Panc1 (cell line): ENCODE results near the gene NEU1. TPM values are rescaled to one million over a fixed set of nuclear protein-coding genes. Genes with fewer than 3 reads are reported as not detected.
"Not testable (repeated sequence)": the region's sequence is repeated elsewhere in the genome, so short reads cannot be mapped to it uniquely, and the experiment has no call there.

ENCODE experiments used
- ATAC-seq: fragments of 200-7000 bp; cut with Tn5 transposase; 2 replicates; pipeline ENCODE4 v1.9.1; 2020; ENCODE audit warnings: mild to moderate bottlenecking, moderate library complexity
- BruUV-seq: library from RNA; stranded (reverse); fragments of 400-500 nt; replicated peaks from 2 replicates; lab custom pipeline; 2021; lab: Mats Ljungman, UMichigan
- CTCF ChIA-PET: fragments of 300-600 bp; sonication (Branson Sonifier 250); formaldehyde crosslinking; loops from one replicate; lab custom pipeline; 2022; ENCODE audit warnings: antibody characterized with exemption; lab: Charles Lee
- POLR2A ChIA-PET: fragments of 300-600 bp; sonication (Branson Sonifier 250); formaldehyde crosslinking; loops from one replicate; lab custom pipeline; 2022; ENCODE audit warnings: antibody characterized with exemption; lab: Charles Lee
- DNase-seq: peaks from one replicate; pipeline ENCODE4 v3.0.0-alpha.2; 2010; ENCODE audit warnings: low read depth, low spot score
- H3K27ac ChIP-seq: 2 replicates; pipeline ENCODE4 v1.5.1; 2011; ENCODE audit warnings: mild to moderate bottlenecking, low read length, inconsistent platforms
- H3K27me3 ChIP-seq: fragments of 200-500 bp; sonication (Bioruptor generic); 2 replicates; pipeline ENCODE4 v1.6.0; 2014; ENCODE audit warnings: low read length, inconsistent platforms; ENCODE audit not compliant: control insufficient read depth, insufficient read depth
- H3K36me3 ChIP-seq: fragments of 200-500 bp; sonication (Bioruptor generic); 2 replicates; pipeline ENCODE4 v1.5.1; 2014; ENCODE audit warnings: inconsistent platforms, mild to moderate bottlenecking, low read length, moderate library complexity; ENCODE audit not compliant: control insufficient read depth, insufficient read depth
- H3K4me1 ChIP-seq: 2 replicates; pipeline ENCODE4 v1.5.1; 2011; ENCODE audit warnings: inconsistent platforms, mild to moderate bottlenecking, low read length, moderate library complexity; ENCODE audit not compliant: control insufficient read depth, insufficient read depth
- H3K4me3 ChIP-seq, 2 experiments: 2 replicates each; pipeline ENCODE4 v1.5.1; 2011 to 2012; ENCODE audit warnings: low read depth in 2 of 2, low read length in 2 of 2, mild to moderate bottlenecking in 2 of 2, inconsistent platforms in 1 of 2, moderate library complexity in 1 of 2
- H3K9me3 ChIP-seq: fragments of 200-500 bp; sonication (Bioruptor generic); 2 replicates; pipeline ENCODE4 v1.5.1; 2014; ENCODE audit warnings: low read depth, mild to moderate bottlenecking, inconsistent platforms, low read length, moderate library complexity; ENCODE audit not compliant: control insufficient read depth, insufficient read depth
- CTCF ChIP-seq: fragments of 450-650 bp; IDR thresholded peaks from 2 replicates; pipeline ENCODE4 v1.5.1; 2017; ENCODE audit warnings: mild to moderate bottlenecking
- REST ChIP-seq, 2 experiments: IDR thresholded peaks; 2 replicates each; pipeline ENCODE4 v1.6.1; 2011 to 2012; ENCODE audit warnings: low read depth in 2 of 2, control low read depth in 1 of 2, low read length in 1 of 2, mild to moderate bottlenecking in 1 of 2, moderate library complexity in 1 of 2; ENCODE audit not compliant: insufficient read depth in 1 of 2
- SIN3A ChIP-seq: IDR thresholded peaks from 2 replicates; pipeline ENCODE4 v1.6.1; 2012; ENCODE audit warnings: low read depth, mild to moderate bottlenecking, low read length, moderate library complexity, borderline replicate concordance; ENCODE audit not compliant: insufficient read depth
- TCF7L2 ChIP-seq: IDR thresholded peaks from 2 replicates; pipeline ENCODE4 v1.6.1; 2011; ENCODE audit warnings: mild to moderate bottlenecking, low read depth, low read length, inconsistent platforms
- in situ Hi-C: cut with HindIII; loops from 2 replicates; pipeline ENCODE4 v1.10.0; 2016; ENCODE audit warnings: low sequenced_read_pairs, low pct_unique_long_range_greater_than_20kb
- intact Hi-C: fragments of 100-400 bp; cut with micrococcal nuclease; formaldehyde crosslinking; loops from one replicate; pipeline ENCODE4 v1.10.0; 2022; ENCODE audit not compliant: unreplicated experiment
- total RNA-seq: library from RNA; stranded (reverse); gene quantifications from one replicate; pipeline ENCODE4 v1.2.1, GENCODE V29; 2021; ENCODE audit not compliant: unreplicated experiment

NEU1 gene
- total RNA-seq, 1 experiment from 2014 or later, result 111 TPM

- peak; percentile 61 for ATAC-seq
- POLR2A ChIA-PET, result interaction anchor here (0.7 kb wide), 1 partner anchor 10 kb away, joined by 3 read pairs; the partner anchor contains the start of gene NEU1
- not testable (repeated sequence) for BruUV-seq
These were observed 10.5 kb downstream of the NEU1 start for GRCh38 chr6:31851980-31852718.

GRCh38 chr6:31851485-31851832 is 11.2 kb downstream of the NEU1 start:
- H3K36me3 ChIP-seq, result no peaks in the 10 kb centered on the region
- intact Hi-C loops (no loop called here), in situ Hi-C loops (no loop called here)
- no TSS peak for BruUV-seq
- H3K4me3 ChIP-seq, result peak overlapping the region in 1 of 2 experiments; percentile 9; a peak in 2 of 4 replicates
- peak overlapping the region; percentile 71 for H3K27ac ChIP-seq
- ChIA-PET POLR2A (no interaction called here), CTCF (no interaction called here)
- TF ChIP-seq REST (IDR thresholded peaks at IDR 0.05; ENCODE audit: insufficient read depth in 1 of 2, low read depth in 2 of 2, low read length in 1 of 2) (no peak), TCF7L2 (no peak), CTCF (no peak), SIN3A (no peak)
- no peak for DNase-seq
- H3K9me3 ChIP-seq, result no peaks in the 10 kb centered on the region; the same call in 1 of the 2 replicates
- peak; percentile 24 for ATAC-seq
- H3K4me1 ChIP-seq, result peaks cover 5% of the 10 kb centered on the region; the same call in 1 of the 2 replicates
- H3K27me3 ChIP-seq, result no peaks in the 10 kb centered on the region

More at GRCh38 chr6:31851980-31852718, 10.5 kb downstream of the NEU1 start:
- CTCF ChIA-PET, in situ Hi-C loops, H3K27me3 ChIP-seq, H3K4me1 ChIP-seq, H3K36me3 ChIP-seq, DNase-seq, H3K9me3 ChIP-seq, intact Hi-C loops: not testable (repeated sequence)
- Histone ChIP-seq H3K4me3 (peak overlapping the region; percentile 9 to 23; a peak in 3 of 4 replicates), H3K27ac (peak overlapping the region; percentile 71)
